ENCODE measurements around the gene CFAP20.

Gene CFAP20

DNA sequence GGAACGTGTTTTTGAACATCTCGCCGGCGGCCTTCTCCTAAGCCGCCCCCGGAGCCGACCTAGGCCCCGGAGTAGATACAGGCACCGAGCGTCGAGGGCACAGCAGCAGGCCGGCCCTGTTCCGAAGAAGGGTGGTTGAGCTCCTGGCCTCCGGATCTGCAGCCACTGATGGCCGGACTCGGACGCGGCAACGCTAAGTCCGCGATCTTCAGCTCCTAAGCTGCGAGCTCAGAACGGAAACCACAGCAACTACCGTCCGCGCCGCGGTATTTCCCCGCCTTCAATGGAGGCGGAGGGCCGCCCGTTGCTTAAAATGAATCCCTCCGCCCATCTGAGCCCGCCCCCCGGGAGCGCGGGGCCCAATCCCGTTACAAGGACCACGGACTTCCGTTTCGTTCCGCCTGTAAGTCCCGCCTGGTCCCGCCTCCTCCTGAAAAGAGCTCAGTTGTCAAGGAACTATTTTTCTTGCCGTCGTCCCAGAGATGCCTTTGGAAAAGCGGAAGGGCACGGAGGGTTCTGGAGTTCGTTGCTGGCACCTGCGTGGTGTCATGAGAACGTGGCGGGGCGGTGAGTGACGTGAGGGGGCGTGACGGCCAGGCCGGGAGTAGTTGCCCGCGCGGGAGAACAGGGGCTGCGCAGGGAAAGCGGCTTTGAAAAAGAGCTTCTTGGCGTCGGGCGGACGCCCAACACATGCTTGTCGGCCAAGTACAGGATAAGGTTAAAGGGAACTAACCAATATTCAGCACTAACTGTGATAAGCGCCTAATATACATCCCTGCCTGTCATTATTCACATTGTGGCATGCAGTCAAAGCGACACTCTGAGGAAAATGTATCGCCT, at the start of gene CFAP20:
Gene CFAP20 (minus strand): TSS at position 285 of the 840 bp plus-strand sequence. CDS start 266 bp downstream, at position 19.
- DNase-seq: peak; percentile 97

DNA sequence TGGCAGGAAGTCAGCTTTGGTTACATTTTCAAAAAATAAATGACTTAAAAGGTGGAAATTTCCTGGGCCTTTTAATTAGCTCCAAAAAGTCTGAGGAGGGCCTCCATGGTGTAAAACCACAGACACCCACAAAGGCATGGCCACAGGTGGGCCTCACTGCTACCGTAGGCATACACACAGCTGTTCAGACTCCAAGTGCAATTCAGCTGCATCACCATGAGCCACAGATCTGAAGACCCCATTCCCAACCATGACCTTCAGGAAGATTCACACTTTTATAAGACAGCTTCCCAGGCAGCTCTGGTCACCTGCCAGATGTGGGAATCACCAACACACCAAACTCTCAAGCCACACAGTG, 48.2 kb upstream of the CFAP20 start:
- no peak for DNase-seq

DNA sequence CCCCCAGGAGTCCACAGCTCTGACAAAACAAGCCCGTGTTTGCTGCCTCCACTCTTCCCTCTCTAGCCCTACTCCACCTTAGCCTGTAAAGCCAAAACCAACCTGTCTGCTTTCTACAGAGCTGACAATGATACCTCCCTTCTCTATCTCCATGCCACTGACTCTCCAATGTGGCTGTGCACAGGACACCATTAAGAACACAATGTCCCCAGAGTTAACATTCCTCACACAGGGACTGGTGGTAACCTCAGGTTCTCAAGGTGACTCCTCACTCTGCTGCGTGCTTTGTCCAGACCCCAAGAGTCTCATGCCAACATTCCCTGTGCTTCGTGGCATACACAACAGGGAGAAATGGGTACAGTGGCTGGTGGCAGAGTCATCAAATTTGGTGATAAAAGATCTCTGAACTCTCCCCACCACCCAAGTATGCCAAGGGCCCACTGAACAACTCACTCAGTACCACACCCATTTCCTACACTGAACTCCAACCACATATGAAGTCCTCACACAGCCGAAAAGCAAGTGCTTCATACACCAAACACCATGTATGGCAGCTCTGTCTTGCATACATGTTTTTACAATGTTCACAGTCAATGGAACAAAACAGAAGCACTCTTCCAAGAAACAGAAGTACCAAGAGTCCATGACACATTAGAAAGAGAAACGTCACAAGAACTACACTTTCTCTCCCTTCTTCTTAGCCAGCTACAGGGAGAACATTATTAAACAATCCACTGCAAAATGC, 47.6 kb upstream of the CFAP20 start:
- no peak for DNase-seq

DNA sequence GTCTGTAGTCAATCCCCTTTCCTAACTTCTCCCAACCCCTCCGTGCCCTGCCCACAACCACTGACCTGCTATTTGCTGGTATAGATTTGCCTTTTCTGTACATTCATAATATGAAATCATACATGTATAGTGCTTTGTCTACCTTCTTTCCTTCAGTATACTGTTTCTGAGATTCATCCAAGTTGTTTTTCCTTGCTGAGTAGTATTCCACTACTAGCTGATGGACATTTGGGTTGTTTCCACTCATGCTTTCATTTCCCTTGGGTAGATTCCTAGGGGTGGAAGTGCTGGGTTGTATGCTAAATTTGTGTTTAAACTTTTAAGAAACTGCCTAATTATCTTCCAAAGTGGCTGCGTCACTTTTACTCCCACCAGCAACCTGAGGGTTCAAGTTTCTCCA, 41.0 kb upstream of the CFAP20 start:
- DNase-seq: no peak

DNA sequence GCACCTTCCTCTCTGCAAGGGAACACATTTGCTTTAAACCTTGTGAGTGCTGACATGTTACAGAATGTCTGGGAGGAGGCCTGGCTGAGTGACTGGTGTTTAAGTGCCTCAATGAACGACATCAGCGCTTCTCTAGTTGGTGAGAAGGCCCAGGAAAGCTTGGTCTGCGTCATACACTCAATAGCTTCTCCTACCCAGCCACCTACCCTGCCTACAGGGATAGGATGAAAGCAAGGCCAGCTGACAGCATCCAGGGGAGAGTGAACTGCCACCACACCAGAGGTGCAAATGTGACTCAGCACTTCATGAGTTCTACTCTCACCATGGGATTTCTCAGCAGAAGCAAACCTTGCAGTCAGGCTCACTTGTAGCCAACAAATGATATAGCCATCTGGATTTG, 31.7 kb upstream of the CFAP20 start:
- DNase-seq: no peak

DNA sequence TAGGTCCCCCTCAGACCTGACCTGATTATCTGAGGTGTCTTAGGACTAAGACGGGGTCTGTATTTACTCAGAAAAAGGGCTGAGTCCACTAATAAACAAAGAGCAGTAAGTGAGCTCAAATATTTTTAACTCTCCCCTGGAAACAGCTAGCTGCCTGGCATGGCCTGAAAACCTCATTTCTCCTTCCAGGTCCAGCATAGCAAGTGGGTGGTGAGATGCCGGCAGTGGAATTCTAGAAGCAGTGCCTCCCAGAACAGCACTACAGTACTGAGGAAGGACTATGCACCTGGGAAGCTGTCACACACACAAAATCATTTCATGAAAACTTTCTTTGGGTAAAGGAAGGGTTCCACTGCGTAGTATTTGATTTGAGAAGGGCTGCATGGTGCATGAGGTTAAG, 29.5 kb upstream of the CFAP20 start:
- no peak for DNase-seq

DNA sequence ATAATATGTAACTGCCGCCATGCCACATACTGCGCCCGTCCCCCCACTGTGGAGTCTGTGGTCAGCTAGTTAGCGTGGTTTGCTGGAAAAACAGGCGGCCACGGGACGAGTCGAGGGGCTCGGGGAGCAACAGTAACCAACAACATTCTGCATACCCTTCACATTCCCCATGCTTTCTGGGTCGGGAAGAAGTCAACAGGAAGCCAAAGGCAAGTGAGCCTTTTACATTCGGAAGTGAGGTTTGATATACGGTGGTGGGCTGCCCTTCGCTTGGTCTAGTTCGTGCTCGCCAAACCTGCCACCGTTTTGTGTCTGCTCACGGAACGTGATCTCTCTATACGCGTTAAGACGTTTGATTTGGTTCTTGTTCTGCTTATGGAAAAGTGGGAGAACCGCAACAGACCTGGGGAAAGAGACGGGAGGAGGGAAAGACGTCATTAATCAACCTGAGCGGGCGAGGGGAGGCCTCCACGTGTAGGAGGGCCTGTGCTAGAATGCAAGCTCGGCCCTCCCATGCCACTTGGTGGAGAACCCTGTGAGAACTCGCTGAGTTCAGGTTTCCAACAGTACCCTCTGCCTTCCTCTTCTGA, 28.9 kb upstream of the CFAP20 start:
- DNase-seq: no peak

DNA sequence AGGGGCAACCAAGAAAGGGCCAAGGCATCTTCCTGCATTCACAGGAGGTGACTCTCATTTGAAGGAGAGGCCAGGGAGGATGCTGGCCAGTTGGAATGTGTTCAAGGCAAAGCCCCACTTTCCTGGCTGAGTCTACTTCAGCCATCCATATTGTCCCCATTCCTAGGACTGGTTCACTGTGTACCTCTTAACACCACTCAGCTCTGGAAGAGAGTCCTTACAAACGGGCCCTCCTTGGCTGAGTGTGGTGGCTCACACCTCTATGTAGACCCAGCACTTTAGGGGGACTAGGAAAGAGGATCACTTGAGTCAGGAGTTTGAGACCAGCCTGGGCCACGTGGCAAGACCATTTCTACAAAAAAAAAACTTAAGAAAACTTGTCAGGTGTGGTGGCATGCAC, 28.1 kb upstream of the CFAP20 start:
- DNase-seq: no peak

DNA sequence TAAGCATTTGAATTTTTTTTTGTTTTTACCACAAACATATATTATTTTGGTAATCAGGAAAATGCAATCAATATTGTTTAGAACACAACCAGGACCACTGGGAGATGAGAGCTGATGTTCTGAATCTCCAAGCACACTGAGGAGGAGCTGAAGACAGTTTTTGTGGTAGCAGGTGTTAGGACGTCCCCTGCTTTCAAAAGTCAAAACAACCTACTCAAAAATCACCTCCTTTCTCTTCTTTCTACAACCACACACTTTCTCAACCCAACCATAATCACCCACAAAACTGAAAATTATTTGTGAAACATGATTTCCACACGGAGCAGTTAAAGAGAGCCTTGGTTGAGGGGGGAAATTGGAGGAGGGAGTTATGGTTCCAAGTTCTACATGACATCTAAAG, 26.7 kb upstream of the CFAP20 start:
- no peak for DNase-seq

DNA sequence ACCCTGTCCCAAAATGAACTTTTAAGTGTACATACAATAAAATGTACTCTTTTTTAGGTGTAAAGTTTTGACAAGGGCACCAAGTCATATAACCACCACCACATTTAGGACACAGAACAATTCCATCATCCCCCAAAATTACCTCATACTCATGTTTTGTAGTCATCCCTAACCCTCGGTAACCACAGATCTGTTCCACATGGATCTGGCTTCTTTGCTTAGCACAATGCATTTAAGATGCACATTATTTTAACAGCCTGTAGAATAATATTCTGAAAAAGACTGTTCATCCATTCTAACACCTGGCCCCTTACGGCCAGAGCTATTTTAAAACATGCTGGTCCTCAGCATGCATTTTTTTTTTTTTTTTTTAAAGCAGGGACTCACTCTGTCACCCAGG, 25.2 kb upstream of the CFAP20 start:
- DNase-seq: no peak

DNA sequence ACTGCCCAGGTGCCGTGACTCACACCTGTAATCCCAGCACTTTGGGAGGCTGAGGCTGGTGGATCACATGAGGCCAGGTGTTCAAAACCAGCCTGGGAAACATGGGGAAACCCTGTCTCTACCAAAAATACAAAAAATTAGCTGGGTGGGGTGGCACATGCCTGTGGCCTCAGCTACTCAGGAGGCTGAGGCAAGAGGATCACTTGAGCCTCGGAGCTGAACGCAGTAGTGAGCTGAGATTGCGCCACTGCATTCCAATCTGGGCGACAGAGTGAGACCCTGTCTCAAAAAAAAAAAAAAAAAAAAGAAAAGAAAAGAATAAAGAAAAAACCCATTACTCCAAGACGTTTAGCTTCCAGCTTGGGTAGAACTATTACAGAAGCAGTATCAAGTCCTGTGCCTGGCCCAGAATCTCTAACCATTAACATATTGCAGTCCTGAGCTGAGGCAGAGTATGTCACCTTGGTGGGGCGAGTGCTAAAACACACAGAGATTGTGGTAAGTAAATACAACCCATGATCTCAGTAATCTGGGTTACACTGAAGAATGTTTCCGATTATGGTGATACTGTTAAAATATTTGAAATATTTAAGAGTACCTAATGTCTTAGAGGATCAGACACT, 23.2 kb upstream of the CFAP20 start:
- DNase-seq: no peak

DNA sequence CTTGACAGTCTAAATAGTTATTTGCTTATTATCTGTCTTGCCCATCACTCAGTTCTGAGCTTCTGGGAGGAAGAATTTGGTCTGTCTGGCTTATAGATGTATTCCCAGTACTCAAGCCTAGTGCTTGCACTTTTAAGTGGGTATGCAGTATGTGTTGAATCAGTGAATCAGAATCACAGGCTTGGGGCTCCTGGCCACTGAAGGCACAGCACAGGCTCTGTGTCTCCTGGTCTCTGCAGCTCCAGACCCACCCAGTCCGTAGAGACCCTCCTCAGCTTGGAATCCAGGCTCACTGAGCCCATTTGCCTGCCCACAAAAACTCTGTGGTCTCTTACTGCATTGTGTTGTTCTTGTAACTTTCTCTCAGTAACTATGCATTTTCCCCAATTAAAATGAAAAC, 19.3 kb upstream of the CFAP20 start:
- DNase-seq: no peak

DNA sequence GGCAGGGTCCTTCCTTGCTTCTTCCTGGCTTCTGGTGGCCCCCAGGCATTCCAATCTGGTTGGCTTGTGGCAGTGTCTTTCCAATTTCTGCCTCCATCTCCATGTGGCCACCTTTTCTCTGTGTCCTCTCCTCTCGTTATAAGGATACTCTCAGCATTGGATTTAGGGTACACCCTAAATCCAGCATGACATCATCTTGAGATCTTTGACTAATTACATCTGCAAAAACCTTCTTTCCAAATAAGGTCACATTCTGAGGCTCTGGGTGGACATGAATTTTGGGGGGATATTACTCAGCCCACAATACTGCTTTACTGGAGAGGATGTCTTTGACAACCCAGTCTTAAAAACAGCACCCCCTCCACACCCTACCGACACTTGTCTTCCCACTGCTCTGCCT, 18.9 kb upstream of the CFAP20 start:
- DNase-seq: no peak

DNA sequence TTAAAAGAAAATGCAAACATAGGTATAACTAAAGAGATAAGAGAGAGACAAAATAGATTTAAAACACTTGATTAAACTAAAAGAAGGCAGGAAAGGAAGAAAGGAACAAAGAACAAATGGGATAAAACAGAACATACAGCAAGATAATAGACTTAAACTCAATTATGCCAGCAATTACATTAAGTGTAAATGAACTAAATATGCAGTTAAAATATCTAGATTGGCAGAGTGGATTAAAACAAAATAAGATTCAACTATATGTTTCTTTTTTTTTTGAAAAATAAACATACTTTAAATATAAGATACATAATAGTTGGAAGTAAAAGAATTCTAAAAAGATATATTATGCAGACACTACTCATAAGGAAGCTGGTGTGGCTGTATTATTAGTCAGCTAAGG, 9.7 kb upstream of the CFAP20 start:
- no peak for DNase-seq

DNA sequence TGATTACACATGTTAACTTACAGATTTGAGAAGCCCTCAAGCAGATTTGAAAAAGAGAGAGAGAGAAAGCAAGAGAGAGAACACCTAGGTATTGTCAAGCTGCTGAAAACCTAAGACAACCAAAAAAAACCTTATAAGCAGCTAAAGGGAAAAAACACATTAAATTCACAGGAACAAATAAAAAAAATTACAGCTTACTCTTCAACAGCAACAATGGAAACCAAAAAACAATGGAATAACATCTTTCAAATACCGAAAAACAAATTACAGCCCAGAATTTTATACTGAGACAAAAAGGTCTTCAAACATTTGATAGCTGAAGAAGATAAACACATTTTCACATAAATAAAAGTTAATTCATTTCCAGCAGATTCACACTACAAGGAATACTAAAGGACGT, 8.4 kb upstream of the CFAP20 start:
- no peak for DNase-seq

DNA sequence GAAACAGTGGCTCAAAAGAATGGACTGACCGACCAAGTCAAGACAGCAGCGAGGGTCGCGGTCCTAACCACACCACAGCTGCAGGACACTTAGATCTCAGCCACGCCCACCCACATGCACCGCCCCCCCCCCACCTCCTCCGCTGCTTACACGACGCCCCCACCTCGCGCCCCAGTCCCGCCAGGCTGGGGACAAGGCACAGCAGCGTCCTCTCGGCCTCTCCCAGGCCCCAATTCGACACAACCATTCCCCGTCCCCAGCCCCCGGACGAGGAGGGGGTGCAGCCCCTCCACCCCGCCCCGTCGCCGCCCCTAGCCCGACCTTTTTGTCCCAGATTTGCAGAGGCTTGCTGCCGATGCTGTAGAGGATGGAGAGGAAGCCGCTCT, 477 bp downstream of the CFAP20 start:
- DNase-seq: no peak

DNA sequence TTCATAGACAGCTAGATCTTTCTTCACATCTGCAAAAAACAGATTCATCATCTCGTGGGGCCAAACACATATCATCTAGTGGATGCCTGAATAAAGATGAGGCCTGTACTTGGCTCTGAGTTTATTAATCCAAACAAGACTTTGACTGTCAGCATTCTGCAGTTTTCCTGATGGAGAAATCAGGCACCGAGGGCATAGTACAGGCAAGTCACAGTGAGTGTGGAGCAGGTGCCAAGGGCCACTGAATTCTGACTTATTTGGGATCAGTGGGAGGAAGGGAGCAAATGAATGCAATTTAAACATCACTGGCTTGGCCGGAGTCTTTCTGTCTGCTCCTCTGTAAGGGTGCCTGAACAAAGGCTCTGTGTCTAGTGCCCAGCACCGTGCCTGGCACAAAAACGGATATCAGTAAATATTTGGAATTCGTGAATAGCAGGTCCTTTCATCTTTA, 975 bp downstream of the CFAP20 start:
- no peak for DNase-seq

DNA sequence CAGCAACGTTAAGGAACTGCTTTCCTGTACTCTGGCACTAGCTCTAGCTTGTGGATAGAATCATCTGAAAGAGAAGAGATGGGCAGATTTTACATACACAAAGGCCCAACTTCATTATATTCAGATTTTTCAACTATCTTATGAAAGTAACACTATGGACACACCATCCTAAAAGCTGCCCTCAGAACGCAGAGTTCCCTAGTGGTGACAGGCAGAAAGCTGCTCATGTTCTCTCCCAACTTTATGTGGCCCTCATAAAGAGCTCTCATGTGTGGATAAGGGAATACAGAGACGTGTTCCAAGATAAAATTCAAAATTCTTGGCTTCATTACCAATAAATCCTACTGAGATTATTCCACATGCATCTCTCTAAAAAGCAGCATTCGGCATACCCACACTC, 1.5 kb downstream of the CFAP20 start:
- no peak for DNase-seq

DNA sequence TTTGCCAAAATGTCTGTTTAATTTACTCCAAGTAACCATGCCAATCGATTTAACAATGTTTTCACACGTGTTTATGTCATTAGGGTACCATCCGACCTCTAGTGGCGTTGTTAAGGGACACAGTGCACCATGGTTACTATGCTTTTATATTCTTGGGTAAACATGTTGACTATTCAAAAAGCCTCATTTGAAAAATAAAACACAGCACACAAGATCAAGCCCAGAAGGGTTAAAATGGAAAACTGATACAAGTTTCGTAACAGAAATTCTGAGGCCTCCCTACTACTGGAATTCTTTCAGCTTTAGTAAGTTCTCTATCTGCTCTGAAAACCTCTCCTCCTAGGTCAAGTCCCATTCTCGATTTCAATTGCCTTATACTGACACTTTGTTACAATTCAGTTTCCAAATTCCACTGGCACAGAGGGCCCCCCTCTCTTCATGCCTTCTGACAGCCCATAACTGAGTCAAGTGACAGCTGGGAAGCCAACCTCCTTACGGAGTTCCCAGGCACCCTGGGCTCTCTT, 2.1 kb downstream of the CFAP20 start:
- no peak for DNase-seq

DNA sequence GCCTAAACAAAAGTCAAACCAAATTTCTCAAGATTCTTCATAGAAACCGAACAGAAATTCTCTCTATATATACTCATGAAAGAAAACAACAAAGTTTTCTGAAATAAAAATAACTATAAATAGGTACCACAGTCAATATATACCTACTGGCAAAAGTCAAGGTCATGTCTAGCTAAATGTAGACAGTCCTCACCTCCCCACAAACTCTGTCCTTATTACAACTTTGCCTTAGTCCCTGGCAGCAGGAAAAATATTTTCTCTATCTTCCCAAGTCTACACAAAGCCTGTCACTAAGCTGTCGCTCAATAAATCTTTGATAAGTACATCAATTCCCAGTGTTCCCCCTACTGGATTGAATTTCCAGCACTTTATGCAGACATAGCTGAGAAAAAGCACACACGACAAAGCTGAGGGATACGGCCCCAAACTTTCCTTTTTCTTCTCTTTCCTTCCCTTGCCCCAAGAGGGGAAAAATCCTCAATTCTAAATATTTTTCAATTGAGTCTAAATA, 2.7 kb downstream of the CFAP20 start:
- DNase-seq: no peak

DNA sequence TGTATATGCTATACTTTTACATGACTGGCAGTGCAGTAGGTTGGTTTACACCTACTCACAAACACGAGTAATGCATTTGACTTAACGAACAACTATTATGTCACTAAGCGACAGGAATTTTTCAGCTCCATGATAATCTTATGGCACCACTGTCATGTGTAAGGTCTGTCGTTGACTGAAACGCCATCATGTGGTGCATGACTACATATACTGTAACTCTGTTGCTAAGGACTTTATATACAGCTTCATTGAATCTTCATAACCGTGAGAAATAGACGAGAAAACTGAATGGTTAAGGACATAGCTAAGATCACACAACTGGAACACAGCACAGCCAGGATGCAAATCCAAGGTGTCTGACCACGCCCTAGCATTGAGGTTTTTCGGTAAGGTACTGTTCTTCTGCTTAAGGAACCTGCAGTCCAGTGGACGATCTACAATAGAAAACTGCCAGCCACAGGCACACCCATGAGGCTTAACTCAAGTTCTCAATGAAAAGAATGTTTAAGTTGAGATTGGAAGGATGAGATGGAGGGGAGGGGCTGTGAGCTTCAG, 3.3 kb downstream of the CFAP20 start:
- DNase-seq: no peak

DNA sequence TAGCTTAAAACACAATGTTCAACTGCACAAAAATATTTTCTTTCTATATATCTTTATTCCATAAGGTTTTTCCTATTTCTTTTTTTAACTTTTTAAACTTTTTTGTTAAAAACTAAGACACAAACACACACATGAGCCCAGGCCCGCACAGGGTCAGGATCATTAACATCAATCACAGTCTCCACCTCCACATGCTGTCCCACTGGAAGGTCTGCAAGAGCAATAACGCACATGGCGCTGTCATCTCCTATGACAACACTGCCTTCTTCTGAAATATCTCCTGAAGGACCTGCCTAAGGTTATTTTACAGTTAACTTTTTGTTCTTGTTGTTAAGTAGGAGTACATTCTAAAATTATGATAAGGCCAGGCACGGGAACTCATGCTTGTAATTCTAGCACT, 4.1 kb downstream of the CFAP20 start:
- DNase-seq: no peak

DNA sequence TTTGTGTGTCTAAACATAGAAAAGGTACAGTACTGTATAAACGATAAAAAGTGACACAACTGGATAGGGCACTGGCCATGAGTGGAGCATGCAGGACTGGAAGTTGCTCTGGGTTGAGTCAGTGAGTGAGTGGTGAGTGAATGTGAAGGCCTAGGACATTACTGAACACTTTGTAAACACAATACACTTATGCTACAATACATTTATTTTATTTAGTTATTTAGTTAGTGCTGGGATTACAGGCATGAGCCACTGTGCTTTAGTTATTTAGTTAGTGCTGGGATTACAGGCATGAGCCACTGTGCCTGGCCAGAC, 4.6 kb downstream of the CFAP20 start:
- no peak for DNase-seq
